Activated CD8-positive, alpha-beta T cell treated with anti-CD3 and anti-CD28 coated beads, Interleukin-2, amount 10 ng/mL, durations not matched to agents 7 days and 5 days (primary cell): ENCODE results near the gene AHSG. TPM values are rescaled to one million over a fixed set of nuclear protein-coding genes. Genes with fewer than 3 reads are reported as not detected.
A peak's percentile ranks its signal among the peaks of the same experiment; 100 is the strongest.
"Not testable (repeated sequence)": the region's sequence is repeated elsewhere in the genome, so short reads cannot be mapped to it uniquely, and the experiment has no call there.

Source experiments
- ATAC-seq: fragments of 150-1000 bp; cut with Tn5 transposase; one replicate; pipeline ENCODE4 v1.10.0; 2021; ENCODE audit warnings: moderate library complexity
- CTCF ChIA-PET: fragments of 350-600 bp; sonication (Branson Sonifier 250); formaldehyde crosslinking; loops from one replicate; lab custom pipeline; 2021; ENCODE audit warnings: antibody characterized with exemption; lab: Charles Lee
- POLR2A ChIA-PET: fragments of 350-600 bp; sonication (Branson Sonifier 250); formaldehyde crosslinking; loops from one replicate; lab custom pipeline; 2021; ENCODE audit warnings: antibody characterized with exemption; lab: Charles Lee
- DNase-seq: peaks from one replicate; pipeline ENCODE4 v3.0.0-alpha.2; 2020
- H3K27ac Mint-ChIP-seq: one replicate; pipeline ENCODE4 v1.8.0; 2021; ENCODE audit warnings: mild to moderate bottlenecking, mixed read lengths
- H3K27me3 Mint-ChIP-seq: one replicate; pipeline ENCODE4 v1.8.0; 2021; ENCODE audit warnings: low read depth, mixed read lengths
- H3K36me3 Mint-ChIP-seq: one replicate; pipeline ENCODE4 v1.8.0; 2021; ENCODE audit warnings: low read depth, mixed read lengths
- H3K4me1 Mint-ChIP-seq: one replicate; pipeline ENCODE4 v1.8.0; 2021; ENCODE audit warnings: low read depth, mixed read lengths
- H3K4me3 Mint-ChIP-seq: one replicate; pipeline ENCODE4 v1.8.0; 2021; ENCODE audit warnings: mild to moderate bottlenecking, mixed read lengths
- H3K9me3 Mint-ChIP-seq: one replicate; pipeline ENCODE4 v1.8.0; 2022; ENCODE audit warnings: mixed read lengths; ENCODE audit not compliant: insufficient read depth
- total RNA-seq, 2 experiments: library from RNA; stranded (reverse); gene quantifications; one replicate each; pipeline ENCODE4 v1.2.3, GENCODE V29; 2021

AHSG gene, protein sequence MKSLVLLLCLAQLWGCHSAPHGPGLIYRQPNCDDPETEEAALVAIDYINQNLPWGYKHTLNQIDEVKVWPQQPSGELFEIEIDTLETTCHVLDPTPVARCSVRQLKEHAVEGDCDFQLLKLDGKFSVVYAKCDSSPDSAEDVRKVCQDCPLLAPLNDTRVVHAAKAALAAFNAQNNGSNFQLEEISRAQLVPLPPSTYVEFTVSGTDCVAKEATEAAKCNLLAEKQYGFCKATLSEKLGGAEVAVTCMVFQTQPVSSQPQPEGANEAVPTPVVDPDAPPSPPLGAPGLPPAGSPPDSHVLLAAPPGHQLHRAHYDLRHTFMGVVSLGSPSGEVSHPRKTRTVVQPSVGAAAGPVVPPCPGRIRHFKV
- total RNA-seq, result not detected

DNA sequence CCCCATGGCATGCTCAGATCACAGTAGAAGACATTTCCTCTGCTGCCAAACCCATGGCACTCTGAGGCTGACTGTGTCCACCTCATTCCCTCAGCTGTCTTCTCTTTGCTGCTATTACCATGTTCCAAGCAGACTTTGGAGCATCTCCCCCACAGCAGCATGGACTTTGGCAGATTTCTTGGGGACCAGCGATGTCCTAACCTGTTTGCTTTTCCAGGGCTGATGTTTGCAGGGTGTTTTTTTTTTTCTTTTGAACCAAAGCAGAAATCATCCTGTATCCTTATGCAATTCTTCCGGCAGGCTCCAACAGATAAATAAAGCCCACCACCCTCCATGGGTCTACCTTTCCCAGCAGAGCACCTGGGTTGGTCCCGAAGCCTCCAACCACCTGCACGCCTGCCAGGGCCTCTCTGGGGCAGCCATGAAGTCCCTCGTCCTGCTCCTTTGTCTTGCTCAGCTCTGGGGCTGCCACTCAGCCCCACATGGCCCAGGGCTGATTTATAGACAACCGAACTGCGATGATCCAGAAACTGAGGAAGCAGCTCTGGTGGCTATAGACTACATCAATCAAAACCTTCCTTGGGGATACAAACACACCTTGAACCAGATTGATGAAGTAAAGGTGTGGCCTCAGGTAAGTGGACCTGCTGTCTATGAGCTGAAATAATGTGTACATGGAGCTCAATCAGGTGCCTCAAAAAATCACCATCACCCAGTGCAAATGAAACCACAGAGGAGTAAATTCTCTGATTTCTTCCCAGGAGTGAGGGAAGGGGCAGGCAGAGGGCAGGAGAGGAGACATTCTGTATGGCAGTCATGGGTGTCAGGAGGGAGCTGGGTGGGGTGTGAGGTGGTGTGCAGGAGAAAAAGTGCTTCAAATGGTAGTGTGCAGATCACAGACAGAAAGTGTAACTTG is at the start of gene AHSG:
Gene AHSG, plus strand, starts transcription at position 340 of the 916 bp plus-strand sequence. Its CDS starts 82 bp downstream, at position 422.
- ChIA-PET POLR2A (interaction anchor here (1.7 to 2.7 kb wide), 2 partner anchors 43 to 171 kb away, joined by 5 to 10 read pairs; partner anchors contain the start of genes DNAJB11 and EIF4A2), CTCF (interaction anchor here (2.1 to 6.6 kb wide), 7 partner anchors 9 to 209 kb away, joined by 10 to 164 read pairs (median 78); partner anchors contain the start of genes DNAJB11 and TBCCD1)
- Mint-ChIP-seq H3K36me3 (no peaks in the 10 kb centered on the region), H3K27ac (no peak within 1 kb of the TSS), H3K9me3 (no peaks in the 10 kb centered on the region), H3K27me3 (peaks cover 33% of the 10 kb centered on the region), H3K4me3 (no peak within 1 kb of the TSS), H3K4me1 (peaks cover 24% of the 10 kb centered on the region)
- ATAC-seq (no peak), DNase-seq (no peak)

DNA sequence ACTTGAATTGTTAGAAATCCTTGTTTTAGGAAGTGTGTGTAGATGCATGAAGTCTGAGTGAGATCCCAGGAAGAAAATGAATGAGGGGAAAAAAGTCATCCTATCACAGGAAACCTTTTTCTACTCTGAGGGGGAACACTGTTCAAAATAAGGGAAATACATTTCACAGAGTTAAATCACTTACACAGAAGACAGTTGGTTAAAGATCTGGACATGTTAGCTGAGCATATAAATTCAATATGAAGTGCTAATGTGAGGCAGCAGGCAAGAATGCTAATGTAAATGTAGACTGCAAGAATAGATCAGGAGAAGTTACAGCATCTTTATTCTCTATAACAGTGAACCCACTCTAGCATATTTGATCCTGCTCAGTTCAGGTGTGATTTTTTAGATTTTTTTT is 48.3 kb upstream of the AHSG start:
- ATAC-seq (no peak), DNase-seq (no peak)
- no peak overlapping the region for H3K27ac Mint-ChIP-seq
- H3K4me1 Mint-ChIP-seq, result peaks cover 47% of the 10 kb centered on the region
- POLR2A ChIA-PET, result no interaction called here
- no peaks in the 10 kb centered on the region for H3K9me3 Mint-ChIP-seq
- peaks cover 34% of the 10 kb centered on the region for H3K36me3 Mint-ChIP-seq
- H3K4me3 Mint-ChIP-seq, result no peak overlapping the region
- no peaks in the 10 kb centered on the region for H3K27me3 Mint-ChIP-seq
- CTCF ChIA-PET, result no interaction called here

DNA sequence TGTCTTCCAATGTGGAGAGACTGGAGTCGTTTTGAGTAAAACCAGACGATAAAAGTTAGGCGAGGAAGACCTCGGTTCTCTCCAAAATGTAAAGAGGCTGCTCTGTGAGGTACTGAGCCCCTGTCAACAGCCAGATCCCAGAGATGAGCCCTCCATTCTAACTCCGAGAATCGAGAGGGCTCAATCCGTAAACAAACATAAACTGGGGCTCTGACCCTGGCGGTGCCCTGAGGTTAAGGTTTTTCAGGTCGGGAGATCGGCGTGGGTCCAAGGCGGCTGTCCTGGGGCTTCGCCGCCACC is 46.1 kb upstream of the AHSG start:
- H3K36me3 Mint-ChIP-seq, result peaks cover 30% of the 10 kb centered on the region
- H3K4me3 Mint-ChIP-seq, result peak overlapping the region; percentile 82
- H3K4me1 Mint-ChIP-seq, result peaks cover 54% of the 10 kb centered on the region
- ChIA-PET CTCF (interaction anchor here (1.5 to 4.9 kb wide), 3 partner anchors 26 to 623 kb away, joined by 8 to 21 read pairs (median 10); no protein-coding TSS in a partner anchor), POLR2A (interaction anchor here (4.2 to 6.5 kb wide), 2 partner anchors 217 to 630 kb away, joined by 32 to 68 read pairs; partner anchors contain the start of genes EIF4A2 and TRA2B)
- no peak for DNase-seq
- peak overlapping the region; percentile 86 for H3K27ac Mint-ChIP-seq
- no peak for ATAC-seq
- H3K27me3 Mint-ChIP-seq, result no peaks in the 10 kb centered on the region
- H3K9me3 Mint-ChIP-seq, result no peaks in the 10 kb centered on the region

DNA sequence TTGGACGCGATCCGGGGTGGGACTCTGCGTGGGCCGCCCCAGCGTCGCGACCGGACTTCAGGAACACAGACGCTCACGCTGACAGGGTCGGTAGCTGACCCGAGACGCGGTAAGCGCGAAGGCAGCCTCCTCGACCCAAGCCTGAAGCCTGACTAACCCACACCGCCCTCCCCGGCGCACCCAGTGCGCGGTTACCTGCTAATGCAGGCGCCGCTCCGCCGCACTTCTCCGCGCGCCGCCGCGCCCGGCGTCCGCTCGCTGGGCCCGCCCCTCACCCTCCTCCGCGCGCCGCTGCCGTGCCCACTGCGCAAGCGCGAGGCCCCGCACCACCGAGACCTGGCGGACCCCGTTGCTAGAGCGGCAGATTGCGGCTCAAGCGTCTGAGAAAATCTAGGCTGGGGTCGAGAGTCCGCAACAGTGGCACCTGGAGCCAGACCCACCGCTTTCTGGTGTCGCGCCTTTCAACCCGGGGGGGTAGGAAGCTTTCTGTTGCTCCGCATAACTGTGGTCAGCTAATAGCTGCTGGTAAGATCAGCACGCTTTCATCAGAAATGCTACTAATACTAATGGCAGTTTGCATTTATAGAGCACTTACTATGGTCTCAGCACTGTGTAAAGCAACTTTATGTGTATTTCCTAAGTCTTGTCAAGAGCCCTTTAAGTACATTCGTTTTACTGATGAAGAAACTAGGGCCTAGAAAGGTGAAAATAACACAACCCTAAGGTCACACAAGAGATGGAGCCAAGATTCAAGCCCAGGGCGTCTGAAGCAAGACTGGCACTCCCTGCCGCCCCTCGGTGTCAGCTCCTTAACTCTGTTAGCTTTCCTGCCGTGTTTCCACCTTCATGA is 45.6 kb upstream of the AHSG start, which contains the start of gene TBCCD1:
Gene TBCCD1, minus strand, starts transcription at position 268 of the 850 bp plus-strand sequence. CDS start 3,010 bp downstream, outside the sequence.
- DNase-seq (peak; percentile 94), ATAC-seq (peak; percentile 58)
- Mint-ChIP-seq H3K4me3 (peak within 1 kb of the TSS; percentile 82), H3K9me3 (no peaks in the 10 kb centered on the region), H3K27ac (peak within 1 kb of the TSS; percentile 86), H3K27me3 (no peaks in the 10 kb centered on the region), H3K4me1 (peaks cover 56% of the 10 kb centered on the region), H3K36me3 (peaks cover 29% of the 10 kb centered on the region)
- ChIA-PET POLR2A (interaction anchor here (0.6 to 6.5 kb wide), 8 partner anchors 9 to 637 kb away, joined by 3 to 68 read pairs (median 4); partner anchors contain the start of genes EIF4A2 and TRA2B), CTCF (interaction anchor here (0.8 to 7.5 kb wide), 5 partner anchors 27 to 642 kb away, joined by 3 to 78 read pairs (median 10); partner anchors contain the start of gene AHSG)

DNA sequence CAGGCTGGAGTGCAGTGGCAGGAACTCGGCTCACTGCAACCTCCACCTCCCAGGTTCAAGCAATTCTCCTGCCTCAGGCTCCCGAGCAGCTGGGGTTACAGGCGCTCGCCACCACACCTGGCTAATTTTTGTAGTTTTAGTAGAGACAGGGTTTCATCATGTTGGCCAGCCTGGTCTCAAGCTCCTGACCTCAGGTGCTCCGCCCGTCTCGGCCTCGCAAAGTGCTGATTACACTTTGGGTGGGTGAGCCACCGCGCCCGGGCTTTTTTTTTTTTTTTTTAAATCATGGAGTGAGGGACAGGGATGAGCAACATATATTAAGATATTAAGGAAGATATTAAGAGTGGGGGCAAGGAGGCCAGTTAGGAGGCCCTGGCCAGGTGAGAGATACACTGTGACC is 43.5 kb upstream of the AHSG start:
- CTCF ChIA-PET, result interaction anchor here (0.6 to 7.5 kb wide), 5 partner anchors 29 to 626 kb away, joined by 3 to 78 read pairs (median 12); partner anchors contain the start of gene AHSG
- peak overlapping the region; percentile 97 for H3K4me3 Mint-ChIP-seq
- peaks cover 61% of the 10 kb centered on the region for H3K4me1 Mint-ChIP-seq
- H3K9me3 Mint-ChIP-seq, DNase-seq, H3K27me3 Mint-ChIP-seq, ATAC-seq: not testable (repeated sequence)
- POLR2A ChIA-PET, result interaction anchor here (0.6 to 6.5 kb wide), 14 partner anchors 18 to 641 kb away, joined by 3 to 68 read pairs (median 4); partner anchors contain the start of genes EIF4A2, RFC4, RPL39L and TRA2B
- peak overlapping the region; percentile 99 for H3K27ac Mint-ChIP-seq
- peaks cover 24% of the 10 kb centered on the region for H3K36me3 Mint-ChIP-seq

DNA sequence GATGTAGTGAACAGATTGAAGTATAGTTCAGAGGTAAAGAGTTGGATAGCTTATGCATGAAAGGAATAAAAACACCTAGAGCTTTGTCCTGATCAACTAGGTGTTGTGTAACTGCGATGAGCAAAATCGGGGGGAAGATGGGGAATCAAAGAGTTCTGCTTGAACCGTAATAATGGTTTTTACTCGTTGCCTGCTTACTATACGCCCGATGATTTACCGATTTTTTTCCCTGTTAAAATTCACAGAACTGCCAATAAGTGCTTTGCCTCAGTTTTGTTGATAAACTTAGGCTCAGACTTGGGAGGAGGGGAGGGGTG is 43.1 kb upstream of the AHSG start:
- ATAC-seq, result no peak
- H3K4me1 Mint-ChIP-seq, result peaks cover 61% of the 10 kb centered on the region
- no peaks in the 10 kb centered on the region for H3K27me3 Mint-ChIP-seq
- peak overlapping the region; percentile 99 for H3K27ac Mint-ChIP-seq
- CTCF ChIA-PET, result interaction anchor here (1.1 to 7.5 kb wide), 8 partner anchors 29 to 632 kb away, joined by 3 to 78 read pairs (median 8); partner anchors contain the start of genes AHSG, EIF4A2 and TRA2B
- H3K4me3 Mint-ChIP-seq, result peak overlapping the region; percentile 97
- H3K36me3 Mint-ChIP-seq, result peaks cover 25% of the 10 kb centered on the region
- no peak for DNase-seq
- POLR2A ChIA-PET, result interaction anchor here (0.6 to 6.5 kb wide), 17 partner anchors 10 to 641 kb away, joined by 3 to 68 read pairs (median 7); partner anchors contain the start of genes EIF4A2, RFC4, RPL39L and TRA2B
- no peaks in the 10 kb centered on the region for H3K9me3 Mint-ChIP-seq

DNA sequence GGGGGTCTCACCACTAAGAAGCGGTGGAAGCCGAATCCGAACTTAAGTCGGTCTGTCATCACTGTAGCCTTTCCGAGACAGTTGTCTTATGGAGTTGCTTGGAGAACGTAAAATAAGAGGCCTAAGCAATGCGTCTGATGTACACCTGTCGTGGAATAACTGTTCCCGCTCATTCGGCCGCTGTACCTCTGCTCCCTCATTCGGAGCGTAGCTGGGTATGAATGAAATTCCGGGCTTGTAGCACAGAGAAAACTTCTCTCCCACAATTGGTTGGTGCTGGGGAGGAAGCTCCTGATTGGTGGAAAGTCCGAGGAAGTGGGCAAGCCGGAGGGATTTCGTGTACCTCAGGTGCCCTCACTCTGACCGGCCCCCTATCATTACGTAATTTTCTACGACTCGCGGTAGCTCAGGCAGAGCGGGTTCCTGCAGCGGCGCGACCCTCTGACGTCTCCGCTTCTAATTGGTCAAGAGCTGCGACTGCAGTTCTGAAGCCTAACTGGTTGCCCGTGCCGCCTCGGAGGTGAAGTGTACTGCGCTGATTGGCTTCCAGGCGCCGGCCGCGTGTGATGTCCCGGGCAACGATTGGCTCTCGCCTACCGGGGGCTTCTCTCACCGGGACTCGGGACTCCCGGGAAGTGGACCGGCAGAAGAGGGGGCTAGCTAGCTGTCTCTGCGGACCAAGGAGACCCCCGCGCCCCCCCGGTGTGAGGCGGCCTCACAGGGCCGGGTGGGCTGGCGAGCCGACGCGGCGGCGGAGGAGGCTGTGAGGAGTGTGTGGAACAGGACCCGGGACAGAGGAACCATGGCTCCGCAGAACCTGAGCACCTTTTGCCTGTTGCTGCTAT is 42.5 kb upstream of the AHSG start, which contains the start of gene DNAJB11:
Gene DNAJB11, plus strand, starts transcription at position 625 of the 845 bp plus-strand sequence. Its CDS starts 178 bp downstream, at position 803.
- CTCF ChIA-PET, result interaction anchor here (0.7 to 7.5 kb wide), 12 partner anchors 11 to 632 kb away, joined by 3 to 78 read pairs (median 4); partner anchors contain the start of genes AHSG, EIF4A2 and TRA2B
- H3K4me1 Mint-ChIP-seq, result peaks cover 60% of the 10 kb centered on the region

DNA sequence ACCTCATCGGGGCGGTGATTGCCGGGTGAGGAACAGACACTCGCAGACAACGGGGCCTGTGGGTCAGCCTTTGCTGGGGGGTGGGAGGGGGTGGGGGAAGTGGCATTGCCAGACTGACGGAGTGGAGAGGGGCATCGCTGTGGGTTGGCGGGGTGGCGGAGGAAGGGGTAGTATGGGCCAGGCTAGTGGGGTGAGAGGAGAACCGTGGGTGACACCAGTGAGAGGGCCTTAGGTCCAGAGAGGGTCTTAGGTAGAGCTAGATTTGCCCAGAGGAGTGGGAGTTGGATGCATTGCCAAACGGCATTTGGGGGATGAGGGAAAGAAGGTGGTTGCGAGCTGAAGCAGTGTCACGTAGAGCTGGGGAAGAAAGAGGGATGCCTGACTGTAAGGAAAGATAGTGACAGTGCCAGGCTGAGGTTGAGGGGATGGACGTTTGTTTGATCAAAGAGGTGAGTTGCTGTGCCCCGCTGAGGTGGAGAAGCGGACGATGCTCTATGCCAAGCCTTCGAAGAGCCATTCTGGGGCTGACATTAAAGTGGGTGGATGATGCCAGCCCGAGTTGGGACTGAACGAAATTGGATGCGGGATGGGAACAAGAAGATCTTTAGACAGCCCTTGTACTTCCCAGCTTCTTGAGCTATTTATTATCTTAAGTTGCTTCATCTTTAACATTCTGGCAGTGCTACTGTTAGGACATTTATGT is 41.8 kb upstream of the AHSG start:
- ATAC-seq (no peak), DNase-seq (no peak)
- ChIA-PET CTCF (interaction anchor here (0.7 to 7.5 kb wide), 12 partner anchors 10 to 633 kb away, joined by 3 to 78 read pairs (median 4); partner anchors contain the start of genes AHSG, EIF4A2 and TRA2B), POLR2A (interaction anchor here (0.6 to 6.5 kb wide), 13 partner anchors 8 to 628 kb away, joined by 3 to 68 read pairs (median 7); partner anchors contain the start of genes EIF4A2, RFC4 and RPL39L)
- Mint-ChIP-seq H3K4me1 (peaks cover 57% of the 10 kb centered on the region), H3K9me3 (no peaks in the 10 kb centered on the region), H3K4me3 (peak overlapping the region; percentile 97), H3K27ac (peak overlapping the region; percentile 99), H3K36me3 (peaks cover 35% of the 10 kb centered on the region), H3K27me3 (no peaks in the 10 kb centered on the region)

More for the DNA sequence above, 42.5 kb upstream of the AHSG start, which contains the start of gene DNAJB11:
- Mint-ChIP-seq H3K27ac (peak within 1 kb of the TSS; percentile 99), H3K36me3 (peaks cover 28% of the 10 kb centered on the region), H3K4me3 (peak within 1 kb of the TSS; percentile 97), H3K9me3 (no peaks in the 10 kb centered on the region), H3K27me3 (no peaks in the 10 kb centered on the region)
- POLR2A ChIA-PET, result interaction anchor here (0.6 to 6.5 kb wide), 21 partner anchors 9 to 985 kb away, joined by 3 to 68 read pairs (median 6); partner anchors contain the start of genes CRYGS, EIF4A2, RFC4 and RPL39L
- ATAC-seq (peak; percentile 89), DNase-seq (peak; percentile 99)

DNA sequence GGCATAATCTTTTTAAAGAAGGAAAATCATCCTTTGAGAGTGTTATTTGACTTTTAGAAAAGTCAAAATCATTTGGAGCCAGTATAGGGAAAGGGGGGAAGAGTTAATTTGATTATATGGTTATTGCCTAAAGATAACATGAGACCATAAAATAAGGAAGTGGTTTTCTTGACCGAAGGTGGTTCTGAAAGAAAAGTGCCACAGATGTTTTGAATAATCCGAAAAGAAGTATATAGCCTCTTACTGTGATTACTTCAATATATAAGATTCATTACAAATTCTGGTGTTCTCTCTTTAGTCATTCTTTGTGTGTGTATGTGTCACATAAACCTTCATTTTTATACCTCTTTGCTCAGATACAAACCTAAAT is 41.2 kb upstream of the AHSG start:
- DNase-seq (no peak), ATAC-seq (no peak)
- CTCF ChIA-PET, result interaction anchor here (0.9 to 7.5 kb wide), 3 partner anchors 15 to 312 kb away, joined by 3 to 78 read pairs (median 4); partner anchors contain the start of gene AHSG
- Mint-ChIP-seq H3K4me1 (peaks cover 52% of the 10 kb centered on the region), H3K27me3 (no peaks in the 10 kb centered on the region), H3K4me3 (peak overlapping the region; percentile 97), H3K9me3 (no peaks in the 10 kb centered on the region), H3K36me3 (peaks cover 40% of the 10 kb centered on the region), H3K27ac (peak overlapping the region; percentile 99)
- POLR2A ChIA-PET, result interaction anchor here (0.6 to 6.5 kb wide), 5 partner anchors 15 to 212 kb away, joined by 3 to 68 read pairs (median 6); partner anchors contain the start of gene EIF4A2
